GM12891 (cell line): Measurements from ENCODE around the gene MRPL55.

Experiments
- PAX5 ChIP-seq: IDR thresholded peaks from 2 replicates; pipeline ENCODE4 v1.6.1; 2011; ENCODE audit warnings: low read length, moderate library complexity, mild to moderate bottlenecking; ENCODE audit not compliant: insufficient read depth, severe bottlenecking
- POLR2A ChIP-seq: IDR thresholded peaks from 2 replicates; pipeline ENCODE4 v1.6.1; 2011; ENCODE audit warnings: low read depth, low read length, control low read depth
- POLR2AphosphoS5 ChIP-seq: IDR thresholded peaks from 2 replicates; pipeline ENCODE4 v1.6.1; 2011; ENCODE audit warnings: low read depth, low read length, control low read depth
- SPI1 ChIP-seq: IDR thresholded peaks from 2 replicates; pipeline ENCODE4 v1.6.1; 2011; ENCODE audit warnings: low read depth, low read length, control low read depth
- TAF1 ChIP-seq: IDR thresholded peaks from 2 replicates; pipeline ENCODE4 v1.6.1; 2011; ENCODE audit warnings: low read depth, low read length, control low read depth

DNA sequence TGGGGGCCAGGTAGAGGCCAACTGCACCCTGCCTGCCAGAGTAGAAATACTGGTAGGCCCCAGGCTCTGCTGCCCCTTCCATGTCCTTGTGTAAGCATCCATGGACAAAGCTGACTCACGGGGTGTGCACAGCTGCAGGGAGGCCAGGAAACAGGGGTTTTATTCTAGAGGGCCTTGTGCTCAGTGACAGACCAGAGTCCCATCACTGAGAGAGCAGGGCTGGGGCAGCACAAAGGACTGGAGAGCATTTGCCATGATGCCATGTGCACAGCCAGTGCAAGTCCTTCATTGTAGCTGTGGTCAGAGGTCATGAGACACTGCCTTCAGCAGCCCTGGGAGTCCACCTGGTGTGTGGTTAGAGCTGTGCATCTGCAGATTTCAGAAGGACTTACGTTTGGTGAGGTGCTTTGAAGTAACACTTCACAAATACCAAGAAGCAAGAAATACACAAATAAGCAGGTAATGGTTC lies 18.5 kb downstream of the MRPL55 start:
- TF ChIP-seq POLR2AphosphoS5 (no peak; the same call in 1 of the 2 replicates), SPI1 (no peak), PAX5 (no peak), POLR2A (no peak), TAF1 (no peak)
